HG02943 (cell line): ENCODE measurements around the gene EYA2.

Experiments used
- ATAC-seq: cut with Tn5 transposase; IDR thresholded peaks from one replicate; pipeline ENCODE4 v1.9.1; 2021; ENCODE audit warnings: mild to moderate bottlenecking, low read depth, moderate library complexity; ENCODE audit not compliant: unreplicated experiment

Gene EYA2

DNA sequence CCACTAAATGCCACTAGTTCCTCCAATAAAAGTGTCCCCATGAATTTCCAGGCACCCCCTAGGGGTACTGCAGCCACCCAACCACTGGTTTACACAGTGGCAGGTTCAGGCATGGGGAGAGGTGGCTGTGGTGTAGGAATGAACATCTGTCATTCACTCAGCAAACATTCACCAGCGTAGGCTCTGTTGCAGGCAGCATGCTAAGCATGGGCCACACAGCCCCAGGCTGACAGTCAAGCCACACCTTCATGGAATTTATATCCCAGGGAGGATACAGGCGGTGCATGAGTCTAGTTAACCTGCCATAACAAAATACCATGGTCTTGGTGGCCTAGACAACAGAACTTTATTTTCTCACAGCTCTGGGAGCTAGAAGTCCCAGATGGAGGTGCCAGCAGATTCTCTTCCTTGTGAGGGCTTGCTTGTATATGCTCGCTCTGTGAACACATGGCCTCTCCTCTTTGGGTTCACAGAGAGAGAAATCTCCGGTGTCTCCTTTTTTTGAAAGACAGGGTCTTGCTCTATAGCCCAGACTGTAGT is 135.7 kb downstream of the EYA2 start:
- no peak for ATAC-seq

DNA sequence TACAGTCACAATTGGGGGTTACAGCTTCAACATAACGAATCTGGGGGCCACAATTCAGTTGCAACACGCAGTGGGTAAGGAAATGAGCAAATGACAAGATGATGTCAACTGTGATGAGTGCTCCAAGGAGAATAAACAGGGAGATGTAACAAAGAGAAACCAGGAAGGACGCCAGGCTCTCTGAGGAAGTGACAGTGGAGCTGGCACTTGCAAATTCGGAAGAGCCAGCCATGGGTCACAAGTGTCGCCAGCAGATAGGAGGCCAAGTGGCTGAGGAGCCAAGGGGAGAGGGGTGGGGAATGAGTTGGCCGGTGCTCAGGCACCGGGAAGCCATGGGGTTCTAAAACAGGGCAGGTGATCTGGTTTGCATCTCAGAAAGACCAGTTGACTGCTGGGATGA is 136.4 kb downstream of the EYA2 start:
- no peak for ATAC-seq

DNA sequence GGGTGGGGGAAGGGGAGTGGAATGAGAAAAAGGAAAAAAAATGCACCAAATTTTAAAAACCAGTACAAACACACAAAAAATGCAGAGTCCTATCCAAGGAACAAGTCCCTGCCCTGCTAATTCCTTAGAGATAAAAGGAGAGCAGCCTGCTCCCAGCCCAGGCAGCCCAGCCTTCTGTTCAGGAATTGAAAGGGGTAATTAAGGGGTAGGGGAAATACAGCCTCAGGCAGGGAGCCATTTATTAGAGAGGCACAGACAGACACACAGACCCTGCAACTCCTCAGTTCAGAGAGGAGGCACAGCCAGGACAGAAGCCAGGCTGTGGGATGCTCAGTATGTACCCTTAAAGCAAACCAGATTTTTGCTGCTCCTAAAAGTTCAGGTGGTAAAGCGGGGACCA is 137.2 kb downstream of the EYA2 start:
- ATAC-seq, result no peak

DNA sequence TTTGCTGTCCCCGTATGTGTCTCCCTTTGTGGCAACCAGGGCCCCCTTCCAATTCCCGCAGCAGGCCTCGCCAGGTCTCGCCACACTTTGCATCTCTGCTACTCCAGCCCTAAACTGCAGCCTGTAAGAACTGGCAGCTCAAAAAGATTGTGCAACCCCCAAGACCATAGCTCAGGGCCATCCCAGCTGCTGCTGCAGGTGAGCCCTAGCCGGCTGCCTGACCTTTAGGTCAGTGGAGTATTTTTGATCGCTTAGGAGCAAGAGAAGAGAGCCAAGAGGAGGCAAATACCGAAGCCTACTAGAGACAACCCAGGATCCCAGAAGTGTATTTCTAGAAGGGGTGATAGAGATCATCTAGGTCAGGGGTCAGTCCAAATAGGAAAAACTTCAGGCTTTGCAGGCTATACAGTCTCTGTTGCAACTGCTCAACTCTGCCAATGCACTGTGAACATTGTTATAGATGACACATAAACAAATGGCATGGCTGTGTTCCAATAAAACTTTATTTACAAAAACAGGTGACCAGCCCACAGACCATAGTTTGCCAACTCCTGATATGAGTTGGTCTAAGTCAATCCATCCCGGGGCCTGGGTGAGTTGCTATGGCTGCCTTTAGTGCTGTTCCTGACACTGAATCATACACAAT is 138.4 kb downstream of the EYA2 start:
- ATAC-seq, result no peak

DNA sequence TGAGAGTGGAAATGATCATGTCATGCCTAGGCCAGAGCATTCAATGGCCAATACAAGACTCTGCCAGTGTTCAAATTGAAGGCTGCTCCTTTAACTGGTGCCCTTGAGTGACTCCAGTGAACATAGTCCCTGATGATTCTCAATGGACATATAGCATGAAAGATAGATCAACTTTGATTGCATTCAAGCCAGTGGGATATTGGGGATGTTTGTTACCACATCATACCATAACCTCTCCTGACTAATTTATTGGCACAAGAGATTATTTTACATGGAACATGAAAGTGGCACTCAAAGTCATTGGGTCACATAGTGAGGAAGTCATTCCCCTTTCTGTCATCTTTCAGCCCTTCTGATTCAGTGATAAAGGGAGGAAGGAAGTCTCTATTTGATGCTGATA is 139.0 kb downstream of the EYA2 start:
- ATAC-seq, result no peak

DNA sequence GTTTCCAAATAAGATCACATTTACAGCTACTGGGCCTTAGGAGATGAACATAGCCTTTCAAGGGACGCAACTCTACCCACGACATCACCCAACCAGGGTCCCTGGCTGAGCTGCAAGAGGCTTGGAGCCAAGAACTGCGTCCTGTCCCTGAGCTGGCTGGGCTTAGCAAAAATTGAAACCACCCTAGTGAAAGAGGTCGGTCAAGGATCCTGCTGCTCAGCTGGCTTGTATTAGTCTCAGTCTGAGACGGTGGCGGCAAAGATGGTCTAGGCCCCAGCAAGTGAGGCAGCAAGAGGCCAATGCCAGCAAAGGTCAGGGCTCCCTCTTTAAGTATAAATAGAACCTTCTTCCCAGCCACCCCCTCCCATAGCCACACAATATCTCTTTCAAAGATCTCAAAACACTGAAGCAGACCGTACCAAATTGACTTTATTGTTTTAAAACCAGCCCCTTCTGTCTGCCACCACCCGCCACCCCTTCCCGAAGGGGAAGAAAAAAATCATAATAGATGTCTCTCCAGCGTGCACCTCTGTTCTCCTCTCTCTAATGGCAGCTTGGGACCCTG is 140.5 kb downstream of the EYA2 start:
- ATAC-seq, result no peak

DNA sequence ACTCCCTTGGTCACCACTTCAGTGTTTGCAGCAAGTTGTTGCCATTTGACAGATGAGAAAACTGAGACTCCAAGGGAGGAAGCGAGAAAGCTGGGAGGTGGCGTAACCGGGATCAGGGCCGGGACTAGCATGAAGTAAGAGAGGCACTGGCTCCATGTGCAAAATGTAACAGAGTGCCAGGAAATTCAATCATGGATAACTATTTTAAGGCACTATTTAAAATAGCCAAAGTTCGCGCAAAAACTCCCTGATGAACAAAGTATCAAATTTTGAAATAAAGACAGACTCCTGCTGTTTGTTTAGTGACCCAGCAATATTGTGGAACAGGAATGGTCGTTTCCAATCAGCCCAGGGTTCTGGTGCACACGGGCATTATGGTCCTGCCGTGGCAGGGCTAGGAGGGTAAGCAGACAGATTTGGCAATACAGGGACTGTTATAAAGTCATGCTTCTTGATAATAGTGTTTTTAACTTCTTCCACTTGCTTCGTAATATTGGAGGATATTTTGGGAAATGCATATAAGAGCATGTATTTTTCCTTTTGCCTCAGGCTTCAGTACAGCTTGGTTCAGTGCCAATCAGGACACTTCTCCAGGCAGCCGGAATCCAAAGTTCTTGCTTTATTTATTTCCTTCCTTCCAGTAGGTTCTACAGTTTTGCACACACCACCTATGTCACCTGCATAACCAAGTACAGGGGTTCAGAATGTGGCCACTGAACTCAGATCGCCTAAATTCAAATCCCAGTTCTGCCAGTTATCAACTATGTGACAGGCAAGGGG is 141.6 kb downstream of the EYA2 start:
- no peak for ATAC-seq

DNA sequence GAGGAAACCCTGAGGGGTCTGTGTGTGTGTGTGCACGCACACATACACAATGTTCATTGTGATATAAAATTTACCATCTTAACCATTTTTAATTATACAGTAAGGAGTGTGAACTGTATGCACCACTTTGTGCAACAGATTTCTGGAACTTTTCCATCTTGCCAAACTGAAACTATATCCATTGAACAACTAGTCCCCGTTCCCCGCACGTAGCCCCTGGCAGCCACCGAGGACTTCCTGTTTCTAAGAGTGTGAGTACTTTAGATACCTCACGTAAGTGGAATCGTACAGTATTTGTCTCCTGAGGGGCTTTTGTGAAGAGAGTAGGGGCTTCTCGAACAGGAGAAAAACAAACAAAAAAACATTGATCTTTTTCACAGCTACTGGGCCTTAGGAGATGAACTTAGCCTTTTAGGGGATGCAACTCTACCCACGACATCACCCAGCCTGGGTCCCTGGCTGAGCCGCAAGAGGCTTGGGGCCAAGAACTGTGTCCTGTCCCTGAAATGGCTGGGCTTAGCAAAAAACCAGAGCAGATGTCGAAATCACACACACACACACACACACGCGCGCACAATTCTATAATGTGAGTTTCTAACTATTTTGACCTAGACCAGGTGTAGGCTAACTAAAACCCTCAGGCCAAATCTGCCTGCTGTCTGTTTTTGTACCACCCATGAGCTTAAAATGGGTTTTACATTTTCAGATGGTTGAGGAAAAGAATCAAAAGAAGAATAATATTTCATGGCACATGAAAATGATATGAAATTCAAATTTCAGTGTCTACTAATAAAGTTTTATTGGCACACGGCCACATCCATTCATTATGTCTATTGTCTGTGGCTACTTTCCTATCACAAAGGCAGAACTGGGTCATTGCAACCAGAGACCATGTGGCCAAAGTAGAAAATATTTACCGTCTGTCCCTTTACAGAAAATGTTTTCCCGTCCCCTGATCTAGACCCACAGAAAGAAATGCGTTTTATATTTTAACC is 144.2 kb downstream of the EYA2 start:
- no peak for ATAC-seq

DNA sequence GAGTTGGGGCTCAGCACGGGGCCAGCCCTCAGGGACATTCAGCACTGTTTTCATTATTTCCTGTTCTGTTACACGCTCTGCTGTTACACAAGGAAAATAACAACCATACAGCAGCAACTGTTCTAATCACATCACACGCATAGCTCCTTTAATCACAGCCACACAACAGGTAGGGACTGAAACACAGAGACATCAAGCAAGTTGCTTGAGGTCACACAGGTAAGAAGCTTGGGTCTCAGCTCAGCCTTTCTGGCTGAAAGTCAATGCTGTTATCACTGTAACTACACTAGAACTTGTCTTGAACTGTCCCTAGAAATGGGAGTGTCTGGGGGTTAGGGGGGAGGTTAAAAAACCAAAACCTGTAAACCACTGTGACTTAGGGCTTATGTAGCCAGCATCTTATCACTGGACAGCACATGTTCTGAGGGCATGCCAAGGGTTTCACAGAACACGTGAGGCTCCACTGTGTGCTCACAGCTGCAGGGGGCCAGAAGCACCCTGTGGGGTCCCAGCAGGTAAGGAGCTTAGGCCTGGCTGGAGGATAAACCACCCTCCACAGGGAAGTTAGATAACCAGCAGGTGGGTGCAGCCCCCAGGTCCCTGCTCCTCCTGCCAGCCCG is 146.0 kb downstream of the EYA2 start:
- ATAC-seq, result no peak

DNA sequence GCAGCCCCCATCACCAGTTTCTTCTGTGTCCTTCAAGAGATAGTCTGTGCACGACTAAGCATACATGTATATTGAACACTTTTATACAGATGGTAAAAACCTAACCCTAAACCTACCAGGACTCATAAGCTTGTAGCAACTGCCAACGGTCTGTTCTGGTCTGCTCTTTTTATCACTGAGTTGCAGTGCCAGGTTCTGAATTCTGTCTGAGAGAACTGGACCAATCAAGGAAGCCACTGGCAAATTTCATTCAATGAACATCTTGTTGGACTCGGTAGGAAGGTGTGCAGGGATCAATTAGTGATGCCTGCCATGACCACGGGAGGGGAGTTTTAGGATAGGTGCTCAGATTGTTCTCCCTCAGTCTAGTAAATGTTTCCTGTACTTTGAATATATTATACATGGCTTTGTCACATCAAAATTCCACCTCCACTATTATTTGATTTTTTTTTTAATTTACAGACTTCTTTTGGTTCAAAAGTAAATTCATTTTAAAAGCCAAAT is 146.8 kb downstream of the EYA2 start:
- ATAC-seq, result no peak

DNA sequence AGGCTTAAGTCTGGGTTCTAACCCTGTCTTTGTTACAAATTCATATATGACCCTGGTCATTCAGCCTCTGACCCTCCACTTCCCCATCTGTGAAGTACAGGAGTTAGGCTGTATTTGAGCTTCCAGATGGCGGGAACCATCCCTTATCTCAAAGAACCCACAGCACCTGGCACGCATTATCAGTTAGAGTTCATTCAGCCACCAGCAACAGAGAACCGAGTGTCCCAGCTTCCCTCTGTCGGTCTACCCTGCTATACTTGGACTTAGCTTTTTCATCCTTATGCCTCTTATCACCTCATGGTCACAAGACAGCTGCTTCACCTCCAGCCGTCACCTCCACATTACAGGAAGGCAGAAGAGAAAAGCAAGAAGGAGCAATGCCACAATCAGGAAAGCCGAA is 147.8 kb downstream of the EYA2 start:
- ATAC-seq, result no peak

DNA sequence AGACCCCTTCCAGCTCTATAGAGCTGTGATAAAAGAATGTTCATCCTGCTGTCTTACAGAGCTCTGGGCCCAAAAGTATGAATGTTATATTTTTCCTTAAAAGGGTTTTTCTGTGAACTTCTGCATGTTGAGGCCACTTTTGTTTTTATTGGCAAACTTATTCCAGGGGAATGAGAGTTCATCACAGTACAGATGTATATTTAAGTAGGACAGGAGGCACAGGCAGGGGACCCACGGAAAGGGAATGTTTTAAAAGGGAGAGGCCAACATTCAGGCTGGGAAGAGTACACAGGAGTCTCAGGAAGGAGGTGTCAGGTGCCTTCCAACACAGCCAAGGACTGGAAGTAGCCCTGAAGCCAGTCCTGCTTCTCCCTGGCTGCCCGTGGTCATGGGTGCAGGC is 148.4 kb downstream of the EYA2 start:
- no peak for ATAC-seq

DNA sequence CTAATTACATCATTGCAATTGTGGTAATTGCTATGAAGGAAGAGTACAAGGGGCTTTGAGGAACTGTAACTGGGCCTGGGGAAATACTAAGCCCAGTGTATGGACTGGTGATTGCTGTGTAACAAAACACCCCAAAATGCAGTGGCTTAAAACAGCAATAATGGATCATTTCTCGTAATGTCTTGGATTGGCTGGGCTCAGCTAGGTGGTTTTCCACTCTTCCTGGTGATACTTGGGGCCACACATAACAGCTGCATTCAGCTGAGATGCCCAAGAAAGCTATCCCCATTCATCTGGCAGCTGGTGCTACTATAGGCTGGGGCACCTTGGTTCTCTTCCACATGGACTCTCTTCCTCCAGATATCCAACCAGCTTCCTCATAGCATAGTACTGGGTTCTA is 150.3 kb downstream of the EYA2 start:
- ATAC-seq, result no peak

DNA sequence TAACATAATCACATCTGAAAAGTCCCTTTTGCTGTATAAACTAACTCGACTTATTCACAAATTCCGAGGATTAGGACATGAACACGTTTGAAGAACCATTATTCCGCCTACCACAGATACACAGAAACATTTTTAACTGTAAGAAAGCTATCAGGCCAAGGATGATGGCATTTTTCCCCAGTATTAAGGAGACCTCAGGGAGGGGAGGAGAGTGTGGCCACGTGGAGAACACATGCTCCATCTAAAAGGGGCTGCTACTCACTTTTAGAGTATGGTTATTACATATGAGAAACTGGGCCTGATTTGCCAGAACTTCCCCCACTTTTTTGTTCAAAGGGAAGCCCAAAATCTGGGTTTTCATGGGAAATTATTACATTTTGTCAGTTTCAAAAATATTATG is 153.4 kb downstream of the EYA2 start:
- ATAC-seq, result no peak

DNA sequence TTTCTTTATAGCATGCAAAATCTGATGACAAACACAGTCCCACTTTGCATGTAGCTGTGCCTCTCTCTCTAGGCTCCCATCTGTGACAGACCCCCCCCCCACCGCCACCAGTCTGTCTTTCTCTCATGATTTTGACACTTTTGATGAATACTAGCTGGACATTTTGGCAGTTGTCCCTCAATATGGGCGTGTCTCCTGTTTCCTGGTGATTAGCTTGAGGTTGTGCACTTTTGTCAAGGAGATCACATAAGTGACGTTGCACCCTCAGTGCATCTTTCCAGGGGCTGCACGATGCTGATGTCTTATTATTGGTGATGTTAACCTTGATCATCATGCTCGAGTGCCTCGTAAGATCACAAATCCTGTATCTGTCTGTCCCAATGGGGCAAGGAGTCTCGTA is 155.1 kb downstream of the EYA2 start:
- no peak for ATAC-seq

DNA sequence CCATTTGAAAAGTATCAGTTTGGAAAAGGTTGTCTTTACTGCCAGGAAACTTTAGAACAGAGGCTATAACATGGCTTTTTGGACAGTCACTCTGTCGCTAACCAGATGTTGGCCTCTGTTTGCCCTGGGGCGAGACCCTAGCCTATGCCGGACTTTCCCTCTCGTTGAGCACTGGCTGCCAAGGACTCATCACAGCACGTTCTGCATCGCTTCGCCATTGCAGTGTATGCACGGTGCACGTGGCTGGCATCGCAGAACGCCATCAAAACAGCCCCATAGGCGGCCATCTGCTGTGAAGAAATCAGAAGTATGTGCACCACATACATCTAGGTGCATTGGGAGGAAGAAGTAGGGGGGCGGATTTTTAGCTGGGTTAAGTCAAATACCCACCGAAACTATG is 156.4 kb downstream of the EYA2 start:
- no peak for ATAC-seq

DNA sequence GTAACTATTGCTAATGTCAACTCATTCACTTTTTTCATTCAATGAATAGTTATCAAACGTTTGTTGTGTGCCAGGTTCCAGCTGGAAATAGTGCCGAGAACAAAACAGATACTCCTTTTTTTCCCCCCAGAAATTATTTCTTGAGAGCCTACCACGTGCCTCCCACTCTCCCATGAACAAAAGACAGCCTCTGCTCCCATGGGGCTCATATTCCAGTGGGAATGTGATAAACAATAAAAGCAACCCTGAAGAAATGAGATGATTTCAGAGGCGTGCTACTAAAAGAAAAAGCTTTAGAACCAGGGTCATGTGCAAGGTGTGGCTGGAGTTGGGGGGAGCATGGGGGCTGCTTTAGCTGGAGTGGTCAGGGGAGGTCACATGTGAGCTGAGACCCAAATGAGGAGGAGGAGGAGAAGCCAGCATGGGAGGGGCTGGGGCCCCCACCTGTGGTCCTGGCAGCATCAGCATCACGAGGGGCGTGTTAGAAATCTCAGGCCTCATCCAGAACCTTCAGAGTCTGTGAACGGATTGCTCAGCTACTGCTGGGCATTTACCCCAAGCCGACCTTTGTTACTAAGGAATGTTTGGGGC is 157.4 kb downstream of the EYA2 start:
- ATAC-seq, result no peak

DNA sequence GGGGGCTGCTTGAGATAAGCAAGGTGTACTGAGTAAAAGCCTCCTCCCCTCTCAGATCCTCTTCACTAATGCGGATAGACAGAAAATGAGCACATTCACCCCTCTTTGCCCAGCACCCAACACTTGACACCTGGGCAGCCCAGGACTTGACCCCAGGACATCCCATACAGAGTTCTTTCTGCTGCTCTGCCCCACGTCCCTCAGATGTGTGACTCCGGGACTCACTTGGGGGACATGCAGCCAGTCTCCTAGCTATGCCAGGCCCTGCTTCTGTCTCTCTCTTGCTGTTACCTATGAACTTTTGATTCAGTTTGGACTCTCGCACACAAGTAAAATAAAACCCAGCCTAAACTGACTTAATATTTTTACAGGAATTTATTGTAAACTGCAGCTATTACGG is 159.9 kb downstream of the EYA2 start:
- ATAC-seq, result no peak

DNA sequence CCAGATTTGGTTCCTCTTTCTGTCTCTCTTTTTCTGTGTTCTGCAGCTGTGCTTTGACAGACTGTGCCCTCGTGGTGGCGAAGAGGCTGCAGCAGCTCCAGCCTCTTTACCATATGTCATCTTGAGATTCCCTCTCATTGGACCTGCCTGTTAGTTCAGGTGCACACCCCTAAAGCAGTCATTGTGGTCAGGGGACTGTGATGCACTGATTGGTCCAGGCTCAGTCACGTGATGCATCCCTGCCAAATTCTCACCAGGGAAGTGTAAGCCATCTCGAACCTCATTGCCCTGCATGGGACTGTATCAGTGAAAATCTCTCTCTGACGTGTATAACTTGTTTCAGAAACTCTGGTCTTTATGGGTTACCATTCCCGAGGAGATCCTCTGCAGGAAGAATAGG is 160.3 kb downstream of the EYA2 start:
- no peak for ATAC-seq
